HG03378 (cell line): ENCODE measurements around the gene ARFGAP1.

Experiments used
- ATAC-seq: cut with Tn5 transposase; IDR thresholded peaks from one replicate; pipeline ENCODE4 v1.9.1; 2021; ENCODE audit warnings: mild to moderate bottlenecking, moderate library complexity; ENCODE audit not compliant: unreplicated experiment

ARFGAP1 gene

DNA sequence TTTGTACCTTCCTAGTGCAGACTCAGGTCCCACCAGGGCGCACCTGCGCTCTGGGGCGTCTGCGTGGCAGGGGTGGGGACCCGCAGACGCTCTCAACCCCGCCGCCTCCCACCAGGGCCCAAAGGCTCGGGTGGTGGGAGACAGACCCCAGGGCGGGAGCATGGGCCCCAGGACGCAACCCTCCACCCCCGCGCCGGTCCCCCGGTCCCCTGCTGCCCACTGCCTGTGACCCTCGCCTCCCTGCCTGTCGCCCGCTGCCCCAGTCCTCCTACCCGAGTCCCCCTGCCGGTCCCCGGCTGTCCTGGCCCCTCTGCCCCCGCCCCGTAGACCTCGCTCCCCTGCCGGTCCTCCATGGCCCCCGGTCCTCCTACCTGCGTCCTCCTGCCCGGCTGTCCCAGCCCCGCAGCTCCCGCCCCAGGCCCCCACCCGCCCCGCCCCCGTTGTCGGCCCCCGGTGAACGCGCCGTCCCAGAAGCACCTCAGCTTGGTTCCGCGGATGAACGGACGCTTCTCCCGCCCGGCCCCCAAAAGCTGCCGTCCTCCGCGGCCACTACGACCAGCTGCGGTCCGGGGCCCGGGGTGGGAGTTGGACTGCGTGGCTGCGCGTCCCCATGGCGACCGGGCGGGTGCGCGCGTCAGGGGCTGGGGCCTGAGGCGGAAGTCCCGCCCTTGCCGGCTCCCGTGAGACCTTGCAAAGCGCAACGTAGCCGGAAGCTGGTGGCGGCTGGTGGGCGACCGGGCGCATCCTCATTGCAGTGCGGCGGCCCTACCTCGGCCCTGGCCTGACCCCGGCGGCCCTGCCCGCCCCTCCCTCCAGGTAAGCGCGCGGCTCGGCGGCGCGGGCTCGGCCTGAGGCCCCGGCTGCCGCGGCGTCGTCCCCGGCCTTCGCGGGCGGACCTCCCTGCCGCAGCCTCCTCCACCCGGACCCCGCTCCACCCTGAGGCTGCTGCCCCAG is at the start of gene ARFGAP1:
TSS of gene ARFGAP1 (plus strand) at position 709 of the 954 bp plus-strand sequence. CDS start 2,768 bp downstream, outside the sequence.
- no peak for ATAC-seq

DNA sequence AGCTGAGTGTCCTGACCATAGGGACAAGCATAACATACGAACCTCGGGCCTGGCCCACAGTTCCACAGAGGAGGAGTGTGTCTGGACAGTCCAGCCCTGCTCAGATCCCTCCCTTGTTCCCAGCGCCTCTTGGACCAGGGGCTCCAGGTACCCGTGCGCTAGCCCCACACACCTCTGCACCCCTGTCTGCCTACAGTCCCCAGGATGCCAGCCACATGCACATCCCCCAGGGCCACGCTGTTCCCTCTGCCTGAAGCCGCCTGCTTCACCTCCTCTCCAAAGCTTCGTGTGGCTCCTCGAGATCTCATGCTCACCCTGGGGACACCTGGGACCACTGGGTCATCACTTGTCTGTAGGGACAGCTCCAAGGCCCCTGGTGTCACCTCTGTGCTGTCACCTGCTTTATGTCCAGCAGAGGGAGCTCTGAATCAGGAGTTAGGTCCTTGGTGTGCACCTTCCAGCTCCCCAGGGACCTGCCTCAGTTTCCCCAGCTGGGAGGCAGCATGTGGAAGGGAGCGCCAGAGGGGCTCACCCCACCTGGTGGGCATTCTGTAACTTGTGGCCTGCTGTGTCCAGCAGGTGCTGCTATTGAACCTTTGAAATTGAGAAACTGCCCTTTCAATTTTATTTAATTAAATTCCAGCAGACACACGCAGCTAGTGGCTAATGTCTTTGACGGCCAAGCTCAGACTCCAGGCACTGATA is 49.3 kb upstream of the ARFGAP1 start:
- ATAC-seq: no peak

DNA sequence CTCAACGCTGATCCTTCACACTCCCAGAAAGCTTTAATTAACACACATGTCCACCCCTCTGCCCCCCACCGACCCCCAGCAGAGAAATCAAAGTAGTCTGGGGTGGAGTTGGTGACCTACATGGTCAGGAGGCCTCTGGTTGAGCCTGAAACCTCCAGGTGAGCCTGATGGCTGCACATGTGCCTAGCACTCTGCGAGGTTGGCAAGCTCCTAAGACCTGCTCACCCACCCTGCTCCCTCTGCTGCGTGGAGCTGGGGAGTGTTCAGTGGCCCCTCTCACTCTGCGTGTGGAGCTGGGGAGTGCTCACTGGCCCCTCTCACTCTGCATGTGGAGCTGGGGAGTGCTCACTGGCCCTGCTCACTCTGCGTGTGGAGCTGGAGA is 48.8 kb upstream of the ARFGAP1 start:
- no peak for ATAC-seq

DNA sequence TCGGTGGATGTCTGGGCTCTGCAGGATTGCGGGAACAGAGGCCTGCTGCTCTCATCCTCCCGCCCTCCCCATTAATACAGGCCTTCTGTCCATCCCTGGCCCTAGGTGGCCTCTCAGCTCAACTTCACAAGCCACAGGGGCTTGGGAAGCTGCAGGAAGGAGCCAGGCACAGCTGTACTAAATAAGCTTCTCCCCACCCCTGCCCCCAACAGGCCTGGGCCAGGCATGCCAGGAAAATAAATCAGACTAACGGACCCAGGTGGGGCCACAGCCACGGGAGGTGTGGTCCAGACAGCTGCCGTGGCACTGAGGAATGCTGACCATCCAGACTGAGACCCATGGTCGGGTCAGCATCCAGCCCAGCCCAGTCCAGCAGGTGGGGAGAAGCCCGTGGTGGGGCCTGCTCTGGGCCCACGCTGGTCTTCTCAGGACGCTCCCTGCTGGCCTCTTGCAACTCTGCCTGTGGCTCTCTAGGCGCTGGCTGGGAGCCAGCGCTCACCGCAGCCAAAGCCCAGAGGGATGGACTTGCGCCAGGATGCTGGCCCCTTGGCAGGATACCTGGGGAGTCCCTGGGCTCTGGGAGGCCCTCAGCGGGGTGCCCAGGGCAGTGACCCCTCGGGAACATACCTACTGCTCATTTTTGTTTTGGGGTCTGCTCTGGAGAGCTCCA is 48.1 kb upstream of the ARFGAP1 start:
- no peak for ATAC-seq

DNA sequence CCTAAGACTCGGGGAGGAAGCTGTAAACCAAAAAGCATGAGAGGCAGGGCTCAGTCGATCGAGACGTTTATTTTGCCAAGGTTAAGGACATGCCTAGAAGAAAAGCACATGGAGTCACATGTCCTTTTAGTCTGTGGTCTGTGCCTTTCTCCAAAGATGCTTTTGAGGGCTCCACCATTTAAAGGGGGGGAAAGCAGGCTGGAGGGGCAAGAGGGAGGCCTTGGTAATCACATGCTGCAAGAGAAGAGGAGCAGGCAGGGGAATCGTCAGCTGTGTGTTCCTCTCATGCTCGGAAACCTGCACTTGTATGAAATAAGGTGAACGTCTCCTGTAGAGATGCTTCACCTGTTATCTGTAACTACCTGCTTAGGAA is 47.5 kb upstream of the ARFGAP1 start:
- no peak for ATAC-seq

DNA sequence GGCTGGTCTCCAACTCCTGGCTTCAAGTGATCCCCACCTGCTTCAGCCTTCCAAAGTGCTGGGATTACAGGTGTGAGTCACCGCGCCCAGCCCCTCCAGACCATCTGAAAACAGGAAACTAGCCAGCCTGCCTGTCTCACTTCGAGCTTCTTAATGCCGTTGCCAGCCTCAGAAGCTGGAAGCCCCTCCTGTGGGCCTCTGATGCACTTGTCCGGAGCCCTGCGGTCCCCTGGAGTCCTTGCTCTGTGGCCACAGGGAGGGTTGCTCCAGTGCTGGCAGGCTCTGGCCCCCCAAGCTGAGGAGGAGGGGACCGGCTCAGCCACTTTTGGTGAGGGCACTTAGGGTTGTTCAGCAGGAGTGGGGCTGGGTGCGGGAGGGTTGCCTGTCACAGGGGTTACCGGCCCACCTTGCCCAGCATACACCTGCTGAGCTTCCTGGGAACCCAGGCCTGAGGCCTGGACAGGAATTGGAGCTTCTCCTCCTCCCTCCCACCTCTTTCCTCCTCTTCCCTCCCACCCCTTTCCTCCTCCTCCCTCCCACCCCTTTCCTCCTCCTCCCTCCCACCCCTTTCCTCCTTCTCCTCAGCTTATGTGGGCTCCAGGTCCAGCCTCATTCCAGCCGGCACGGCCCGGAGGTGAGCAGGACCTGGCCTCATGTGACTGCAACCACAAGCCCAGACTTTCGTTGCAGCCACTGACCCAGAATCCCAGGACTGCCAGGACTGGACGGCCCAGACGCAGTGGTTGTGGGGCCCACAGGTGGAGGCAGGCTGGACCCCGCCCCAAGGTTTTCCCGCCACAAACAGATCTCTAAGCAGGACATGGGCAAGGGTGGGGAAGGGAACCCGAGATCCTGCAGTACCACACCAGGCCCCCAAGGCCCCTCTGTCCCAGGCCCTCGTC is 46.3 kb upstream of the ARFGAP1 start:
- no peak for ATAC-seq

DNA sequence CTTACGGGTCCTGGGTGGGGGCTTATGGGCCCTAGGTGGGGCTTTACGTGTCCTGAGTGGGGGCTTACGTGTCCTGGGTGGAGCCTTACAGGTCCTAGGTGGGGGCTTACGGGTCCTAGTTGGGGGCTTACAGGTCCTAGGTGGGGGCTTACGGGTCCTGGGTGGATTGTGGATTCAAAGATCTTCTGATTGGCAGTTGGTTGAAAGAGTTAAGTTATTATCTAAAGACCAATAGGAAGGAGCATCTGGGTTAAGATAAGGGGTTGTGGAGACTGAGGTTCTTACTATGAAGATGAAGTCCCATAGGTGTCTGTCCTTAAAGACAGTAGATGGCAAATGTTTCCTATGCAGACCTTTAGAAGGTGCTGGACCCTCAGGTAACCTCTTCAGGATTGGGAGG is 45.4 kb upstream of the ARFGAP1 start:
- no peak for ATAC-seq

DNA sequence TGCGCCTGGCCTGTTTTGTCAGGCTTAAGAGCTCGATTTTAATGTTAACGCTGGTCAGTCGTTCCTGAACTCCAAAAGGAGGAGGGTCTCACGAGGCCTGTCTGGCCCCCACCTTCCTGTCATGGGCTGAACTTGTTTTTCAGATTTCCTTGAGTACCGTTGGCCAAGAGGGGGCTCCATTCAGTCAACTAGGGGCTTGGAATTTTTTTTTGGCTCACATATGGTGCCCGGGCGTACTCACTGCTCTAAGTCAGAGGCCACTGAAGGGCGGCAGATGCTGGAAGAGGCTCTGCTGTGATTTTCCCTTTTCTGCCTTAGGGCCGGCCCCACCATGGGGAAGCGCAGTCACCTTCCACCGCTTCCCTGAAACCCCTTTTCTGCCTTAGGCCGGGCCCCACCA is 43.8 kb upstream of the ARFGAP1 start:
- ATAC-seq: no peak

DNA sequence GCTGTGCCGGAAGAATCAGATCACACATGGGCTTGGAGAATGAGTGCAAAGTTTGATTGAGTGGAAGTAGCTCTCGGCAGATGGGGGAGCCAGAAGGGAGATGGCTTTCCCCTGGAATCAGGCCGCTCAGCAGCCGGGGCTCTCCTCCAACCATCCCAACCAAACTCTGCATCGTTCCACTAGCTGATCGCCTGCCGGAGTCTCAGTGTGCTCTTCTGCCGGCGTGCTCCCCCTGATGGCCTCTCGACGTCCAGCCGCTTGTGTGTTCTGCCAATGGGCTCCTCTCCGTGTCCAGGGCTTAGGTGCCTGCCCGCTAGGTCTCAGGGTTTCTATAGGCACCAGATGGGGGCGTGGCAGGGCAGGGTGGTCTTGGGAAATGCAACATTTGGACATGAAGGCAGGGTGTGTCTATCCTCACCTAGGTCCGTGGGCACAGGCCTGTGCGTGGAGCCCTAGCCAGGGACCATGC is 41.8 kb upstream of the ARFGAP1 start:
- ATAC-seq: no peak

DNA sequence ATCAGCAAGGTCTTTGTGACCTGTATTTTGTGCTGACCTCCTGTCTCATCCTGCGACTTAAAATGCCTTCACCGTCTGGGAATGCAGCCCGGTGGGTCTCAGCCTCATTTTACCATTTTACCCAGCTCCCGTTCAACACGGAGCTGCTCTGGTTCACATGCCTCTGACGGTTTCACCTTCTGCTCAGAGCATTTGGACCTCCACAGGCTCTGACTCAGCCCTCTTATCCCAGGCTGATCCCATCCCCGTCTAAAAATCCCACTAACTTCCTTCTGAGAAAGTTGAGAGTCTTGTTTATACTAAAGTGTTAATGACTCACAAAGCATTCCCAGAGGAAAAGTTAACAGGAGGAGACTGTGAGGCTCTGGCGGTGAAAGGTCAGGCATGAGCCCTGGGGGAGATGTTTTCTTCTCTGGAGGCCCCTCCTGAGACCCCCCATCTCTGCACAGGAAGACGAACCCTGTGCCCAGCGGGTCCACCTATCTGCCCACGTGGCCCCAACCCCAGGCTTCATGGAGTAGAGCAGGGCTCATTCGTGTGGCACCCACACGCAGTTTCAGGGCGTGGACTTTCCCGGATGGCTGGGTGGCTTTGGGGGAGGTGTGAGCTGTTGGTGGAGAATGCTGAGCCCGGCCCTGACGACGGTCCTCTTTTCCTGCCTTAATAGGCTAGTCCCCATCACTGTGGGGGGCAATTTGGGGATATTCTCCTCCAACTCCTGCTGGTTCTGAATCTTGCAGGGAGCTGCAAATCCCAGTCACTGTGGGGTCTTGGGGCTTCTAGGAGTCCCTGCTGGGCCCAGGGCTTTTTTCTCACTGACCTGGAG is 40.2 kb upstream of the ARFGAP1 start:
- ATAC-seq: no peak

DNA sequence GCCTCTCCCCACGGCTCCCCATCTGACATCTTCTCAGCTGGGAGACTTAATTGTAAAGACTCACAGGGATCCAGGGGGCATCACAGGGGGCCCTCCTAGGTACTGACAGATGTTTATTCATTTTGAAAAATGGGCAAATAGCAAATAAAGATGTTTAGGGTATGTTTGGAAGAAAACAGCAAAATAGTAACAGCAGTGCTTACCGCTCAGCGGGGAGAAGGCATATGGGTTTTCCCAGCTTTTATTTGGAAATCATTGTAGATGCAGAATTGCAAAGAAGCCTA is 39.6 kb upstream of the ARFGAP1 start:
- ATAC-seq: no peak

DNA sequence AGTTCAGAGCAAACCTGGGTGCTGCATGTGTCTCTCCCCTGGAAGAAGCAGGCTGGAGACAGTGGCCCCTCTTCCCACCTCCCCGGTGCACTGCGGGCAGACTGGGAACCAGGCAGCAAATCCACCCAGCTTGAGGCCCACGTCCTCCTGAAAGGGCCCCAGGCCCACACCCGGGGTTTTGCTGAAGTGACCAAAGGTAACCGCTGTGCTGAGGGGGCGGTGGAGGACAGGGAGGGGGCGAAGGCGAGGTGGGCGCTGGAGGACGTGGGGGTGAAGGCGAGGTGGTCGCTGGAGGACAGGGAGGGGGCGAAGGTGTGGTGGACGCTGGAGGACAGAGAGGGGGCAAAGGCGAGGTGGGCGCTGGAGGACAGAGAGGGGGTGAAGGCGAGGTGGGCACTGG is 38.7 kb upstream of the ARFGAP1 start:
- no peak for ATAC-seq

DNA sequence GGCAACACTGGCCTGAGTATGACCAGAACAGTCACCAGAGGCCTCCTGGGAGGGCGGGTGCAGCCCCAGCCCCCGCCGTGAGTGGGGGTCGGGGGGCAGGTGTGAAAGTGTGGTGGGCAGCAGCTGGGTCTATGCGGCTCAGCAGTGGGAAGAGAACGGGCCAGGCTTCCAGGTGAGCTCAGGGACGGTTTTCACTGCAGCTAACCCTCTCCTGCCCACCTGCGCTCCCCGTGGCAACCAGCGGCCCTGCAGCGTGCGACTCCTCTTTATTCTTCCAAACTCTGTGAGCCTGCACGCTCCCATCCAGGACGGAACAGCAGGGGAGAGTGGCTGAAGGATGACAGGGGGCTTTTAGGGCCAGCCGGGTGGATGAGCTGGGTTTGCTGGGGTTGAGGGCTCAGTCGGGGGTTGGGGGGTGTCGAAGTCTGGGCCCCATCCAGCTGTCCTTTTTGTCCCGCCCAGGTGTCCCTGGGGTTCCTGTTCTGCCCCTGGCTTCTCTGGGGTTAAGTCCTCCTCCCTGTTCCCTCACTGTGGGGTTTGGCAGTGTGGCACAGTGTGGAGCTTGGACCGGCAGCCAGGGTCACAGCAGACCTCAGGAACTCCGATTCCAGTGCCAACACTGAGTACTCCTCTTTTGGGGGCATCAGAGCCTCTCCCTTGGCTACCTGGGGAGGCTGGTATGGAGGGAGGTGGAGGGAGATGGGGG is 37.8 kb upstream of the ARFGAP1 start:
- ATAC-seq: no peak

DNA sequence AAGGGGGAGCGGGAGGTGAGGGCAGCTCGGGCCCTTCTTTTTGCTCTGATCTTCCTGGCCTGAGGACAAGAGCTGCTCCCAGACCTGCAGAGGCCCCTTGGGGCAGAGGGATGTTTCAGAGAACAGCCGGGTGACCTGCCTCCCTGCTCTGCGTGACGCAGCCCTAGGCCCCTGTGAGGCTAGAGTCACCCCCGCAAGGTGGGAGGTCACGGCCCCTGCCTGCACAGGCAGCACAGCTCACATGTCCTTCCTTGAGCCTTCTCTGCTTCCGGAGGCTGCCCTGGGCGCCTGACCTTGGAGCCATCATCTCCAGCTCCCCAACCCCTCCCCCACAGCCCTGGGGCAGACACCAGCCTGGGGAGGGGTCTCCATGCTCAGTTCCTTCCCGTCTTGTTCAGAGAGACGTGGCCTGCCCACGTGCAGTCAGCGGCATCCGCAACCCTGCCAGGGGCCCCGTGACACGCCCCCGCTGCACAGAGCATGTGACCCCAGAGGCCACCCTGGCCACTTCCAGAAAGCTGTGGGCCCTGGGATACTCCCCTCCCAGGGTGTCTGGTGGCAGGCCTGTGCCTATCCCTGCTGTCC is 37.1 kb upstream of the ARFGAP1 start, which contains the start of gene BIRC7:
TSS of gene BIRC7 (plus strand) at position 507 of the 585 bp plus-strand sequence. CDS start 192 bp downstream, outside the sequence.
- no peak for ATAC-seq

DNA sequence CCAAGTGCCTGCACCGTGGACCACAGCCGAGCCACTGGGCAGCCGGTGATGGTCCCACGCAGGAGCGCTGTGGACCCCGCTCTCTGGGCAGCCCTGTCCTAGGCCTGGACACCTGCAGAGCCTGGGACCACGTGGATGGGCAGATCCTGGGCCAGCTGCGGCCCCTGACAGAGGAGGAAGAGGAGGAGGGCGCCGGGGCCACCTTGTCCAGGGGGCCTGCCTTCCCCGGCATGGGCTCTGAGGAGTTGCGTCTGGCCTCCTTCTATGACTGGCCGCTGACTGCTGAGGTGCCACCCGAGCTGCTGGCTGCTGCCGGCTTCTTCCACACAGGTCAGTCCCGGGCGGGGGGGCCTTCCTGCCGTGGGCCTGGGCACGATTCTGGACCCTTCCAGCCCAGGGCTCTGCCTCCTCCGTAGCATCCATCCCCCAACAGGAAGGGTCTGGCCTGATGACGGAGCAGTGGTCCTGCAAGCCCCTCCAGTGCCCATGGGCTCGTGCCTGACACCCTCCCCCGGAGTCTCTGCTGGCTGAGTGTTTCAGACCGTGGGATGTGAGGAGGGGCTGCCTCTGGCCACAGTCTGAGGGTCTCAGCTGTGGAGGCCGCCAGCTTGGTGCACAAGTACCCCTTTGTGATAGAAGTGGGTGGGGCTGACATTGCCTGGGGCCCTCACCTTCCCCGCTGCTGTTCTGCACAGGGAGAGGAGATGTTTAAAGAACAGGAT is 36.3 kb upstream of the ARFGAP1 start:
- no peak for ATAC-seq

DNA sequence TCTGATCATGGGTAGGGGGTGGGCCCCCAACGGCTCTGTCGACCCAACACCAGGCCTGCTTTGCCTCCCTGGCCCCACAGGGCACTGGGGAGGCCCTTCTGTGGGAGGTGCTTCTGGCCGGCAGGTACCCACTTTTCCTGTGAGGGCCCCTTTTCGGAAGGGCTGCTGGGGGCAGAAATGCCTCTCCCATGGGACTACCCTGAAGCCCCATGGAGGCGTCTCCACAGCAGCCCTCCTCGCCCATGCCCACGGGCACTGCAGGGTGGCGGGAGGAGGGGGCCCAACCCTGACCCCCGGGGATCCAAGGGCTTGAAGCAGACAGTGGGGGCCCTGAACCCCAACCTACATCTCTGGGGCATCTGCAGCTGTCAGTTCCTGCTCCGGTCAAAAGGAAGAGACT is 34.6 kb upstream of the ARFGAP1 start:
- ATAC-seq: no peak

DNA sequence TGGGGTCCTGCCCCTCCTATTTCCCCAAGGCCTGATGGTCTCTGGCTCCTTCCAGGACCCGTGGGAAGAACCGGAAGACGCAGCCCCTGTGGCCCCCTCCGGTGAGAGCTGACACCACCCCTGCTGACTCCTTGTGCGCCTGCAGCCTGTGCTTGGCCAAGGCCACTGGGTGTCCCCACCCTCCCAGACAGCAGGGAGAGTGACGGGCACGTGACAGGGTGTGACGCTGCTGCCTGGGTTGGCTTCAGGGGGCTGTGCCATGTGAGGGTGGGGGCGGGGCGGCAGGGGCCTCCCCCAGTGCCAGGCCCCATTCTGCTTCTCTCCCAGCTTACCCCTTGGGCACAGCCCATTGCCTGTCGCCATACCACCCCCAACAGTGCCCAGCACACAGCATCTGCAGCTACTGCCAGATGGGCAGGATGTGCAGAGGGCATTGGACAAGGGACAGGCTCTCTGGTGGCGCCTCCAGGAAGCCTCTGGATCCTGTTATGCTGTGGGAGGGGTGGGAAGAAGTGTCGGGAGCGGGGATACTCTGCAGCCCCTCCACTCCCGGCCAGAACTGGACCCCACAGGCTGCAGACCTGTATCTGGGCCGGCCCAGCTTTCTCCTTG is 34.0 kb upstream of the ARFGAP1 start:
- ATAC-seq: no peak

DNA sequence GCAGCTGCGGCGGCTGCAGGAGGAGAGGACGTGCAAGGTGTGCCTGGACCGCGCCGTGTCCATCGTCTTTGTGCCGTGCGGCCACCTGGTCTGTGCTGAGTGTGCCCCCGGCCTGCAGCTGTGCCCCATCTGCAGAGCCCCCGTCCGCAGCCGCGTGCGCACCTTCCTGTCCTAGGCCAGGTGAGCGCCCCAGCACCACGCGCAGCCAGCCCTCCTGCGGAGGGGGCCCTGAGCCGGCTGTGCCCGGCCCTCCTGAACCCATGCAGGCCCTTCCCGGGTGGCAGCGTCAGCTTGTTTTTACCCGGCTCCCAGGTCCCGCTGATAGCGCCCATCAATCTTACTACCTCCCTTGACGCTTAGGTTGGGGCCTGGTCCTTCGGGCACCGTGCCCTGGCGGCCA is 33.2 kb upstream of the ARFGAP1 start:
- ATAC-seq: no peak
